H1 (cell line): Measurements from ENCODE around the gene SIPA1L2.

ENCODE experiments used
- EZH2 ChIP-seq: fragments of 200-600 bp; sonication (generic); IDR thresholded peaks from 2 replicates; pipeline ENCODE4 v1.7.1; 2012; ENCODE audit warnings: low read depth, mild to moderate bottlenecking, moderate library complexity, low read length, inconsistent platforms; ENCODE audit not compliant: severe bottlenecking
- KDM1A ChIP-seq: fragments of 200-600, 300-600 bp; sonication (generic); IDR thresholded peaks from 2 replicates; pipeline ENCODE4 v1.7.1; 2016; ENCODE audit warnings: mild to moderate bottlenecking, low read length, borderline replicate concordance
- NANOG ChIP-seq: IDR thresholded peaks from 2 replicates; pipeline ENCODE4 v1.6.1; 2011; ENCODE audit warnings: low read length, low read depth, mild to moderate bottlenecking, inconsistent platforms; ENCODE audit not compliant: insufficient read depth, poor library complexity, severe bottlenecking
- NRF1 ChIP-seq: IDR thresholded peaks from 2 replicates; pipeline ENCODE4 v1.6.1; 2011; ENCODE audit warnings: mild to moderate bottlenecking, low read depth, low read length, improper control_type of control experiment
- POLR2A ChIP-seq, 2 experiments: IDR thresholded peaks; 1 replicate in 1 of 2; 2 replicates in 1 of 2; pipeline ENCODE4 v1.6.1; 2011; ENCODE audit warnings: low read depth in 2 of 2, low read length in 2 of 2, mild to moderate bottlenecking in 2 of 2; ENCODE audit errors: control extremely low read depth in 1 of 2
- POLR2AphosphoS5 ChIP-seq: IDR thresholded peaks from 2 replicates; pipeline ENCODE4 v1.6.1; 2011; ENCODE audit warnings: low read depth, low read length
- RBBP5 ChIP-seq: IDR thresholded peaks from 2 replicates; pipeline ENCODE4 v1.7.1; 2012; ENCODE audit warnings: low read depth, mild to moderate bottlenecking, inconsistent platforms, low read length, moderate library complexity, borderline replicate concordance
- SP1 ChIP-seq: IDR thresholded peaks from 2 replicates; pipeline ENCODE4 v1.6.1; 2011; ENCODE audit warnings: low read depth, low read length
- SRF ChIP-seq: IDR thresholded peaks from 2 replicates; pipeline ENCODE4 v1.6.1; 2011; ENCODE audit warnings: mild to moderate bottlenecking, low read depth, low read length, moderate library complexity
- TEAD4 ChIP-seq: IDR thresholded peaks from 2 replicates; pipeline ENCODE4 v1.6.1; 2012; ENCODE audit warnings: low read depth, low read length, inconsistent platforms, mixed read lengths
- TF ChIP-seq, protein P1 (sequence below): IDR thresholded peaks from 2 replicates; pipeline ENCODE4 v1.6.1; 2012; ENCODE audit warnings: low read length, inconsistent platforms
- TF ChIP-seq, protein P2 (sequence below), 3 experiments: IDR thresholded peaks; 1 replicate in 2 of 3; 2 replicates in 1 of 3; pipeline versions ENCODE4 v1.5.1 to v1.6.1; 2011; ENCODE audit warnings: low read length in 3 of 3, mild to moderate bottlenecking in 3 of 3, inconsistent platforms in 2 of 3, low read depth in 1 of 3, moderate library complexity in 1 of 3; ENCODE audit not compliant: insufficient read depth in 1 of 3; ENCODE audit errors: control extremely low read depth in 1 of 3

DNA sequence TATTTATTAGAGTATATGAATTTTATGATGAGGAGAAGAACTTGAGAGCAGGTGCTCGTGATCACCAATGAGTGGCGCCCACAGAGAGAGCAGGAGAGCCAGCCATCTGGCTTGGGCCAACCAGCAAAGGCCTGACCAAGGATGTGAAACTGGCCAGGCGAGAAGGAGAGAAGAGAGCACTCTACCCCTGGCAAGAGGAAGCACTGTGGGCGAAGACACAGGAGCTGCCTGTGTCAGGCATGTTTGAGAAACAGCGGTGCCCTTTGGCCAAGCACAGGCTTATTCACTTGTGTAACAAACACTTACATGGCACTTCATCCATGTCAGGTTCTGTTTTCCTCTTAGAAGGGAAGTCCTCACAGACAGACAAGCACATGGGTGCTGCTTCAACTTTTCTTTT, 4.2 kb upstream of the SIPA1L2 start:
- TF ChIP-seq KDM1A (no peak), POLR2A (IDR thresholded peaks at IDR 0.05; ENCODE audit: control extremely low read depth in 1 of 2, low read depth in 2 of 2, low read length in 2 of 2) (no peak), SRF (no peak), POLR2AphosphoS5 (no peak), NANOG (no peak), EZH2 (no peak), NRF1 (no peak), SP1 (no peak), RBBP5 (no peak), TEAD4 (no peak)
- TF ChIP-seq, protein P1, sequence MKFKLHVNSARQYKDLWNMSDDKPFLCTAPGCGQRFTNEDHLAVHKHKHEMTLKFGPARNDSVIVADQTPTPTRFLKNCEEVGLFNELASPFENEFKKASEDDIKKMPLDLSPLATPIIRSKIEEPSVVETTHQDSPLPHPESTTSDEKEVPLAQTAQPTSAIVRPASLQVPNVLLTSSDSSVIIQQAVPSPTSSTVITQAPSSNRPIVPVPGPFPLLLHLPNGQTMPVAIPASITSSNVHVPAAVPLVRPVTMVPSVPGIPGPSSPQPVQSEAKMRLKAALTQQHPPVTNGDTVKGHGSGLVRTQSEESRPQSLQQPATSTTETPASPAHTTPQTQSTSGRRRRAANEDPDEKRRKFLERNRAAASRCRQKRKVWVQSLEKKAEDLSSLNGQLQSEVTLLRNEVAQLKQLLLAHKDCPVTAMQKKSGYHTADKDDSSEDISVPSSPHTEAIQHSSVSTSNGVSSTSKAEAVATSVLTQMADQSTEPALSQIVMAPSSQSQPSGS = no peak
- TF ChIP-seq, protein P2, sequence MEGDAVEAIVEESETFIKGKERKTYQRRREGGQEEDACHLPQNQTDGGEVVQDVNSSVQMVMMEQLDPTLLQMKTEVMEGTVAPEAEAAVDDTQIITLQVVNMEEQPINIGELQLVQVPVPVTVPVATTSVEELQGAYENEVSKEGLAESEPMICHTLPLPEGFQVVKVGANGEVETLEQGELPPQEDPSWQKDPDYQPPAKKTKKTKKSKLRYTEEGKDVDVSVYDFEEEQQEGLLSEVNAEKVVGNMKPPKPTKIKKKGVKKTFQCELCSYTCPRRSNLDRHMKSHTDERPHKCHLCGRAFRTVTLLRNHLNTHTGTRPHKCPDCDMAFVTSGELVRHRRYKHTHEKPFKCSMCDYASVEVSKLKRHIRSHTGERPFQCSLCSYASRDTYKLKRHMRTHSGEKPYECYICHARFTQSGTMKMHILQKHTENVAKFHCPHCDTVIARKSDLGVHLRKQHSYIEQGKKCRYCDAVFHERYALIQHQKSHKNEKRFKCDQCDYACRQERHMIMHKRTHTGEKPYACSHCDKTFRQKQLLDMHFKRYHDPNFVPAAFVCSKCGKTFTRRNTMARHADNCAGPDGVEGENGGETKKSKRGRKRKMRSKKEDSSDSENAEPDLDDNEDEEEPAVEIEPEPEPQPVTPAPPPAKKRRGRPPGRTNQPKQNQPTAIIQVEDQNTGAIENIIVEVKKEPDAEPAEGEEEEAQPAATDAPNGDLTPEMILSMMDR (IDR thresholded peaks at IDR 0.05; ENCODE audit: control extremely low read depth in 1 of 3, insufficient read depth in 1 of 3, low read depth in 1 of 3, low read length in 3 of 3) = no peak
